Ishikawa (cell line): ENCODE data around the gene CDCA3.

Experiments used
- CEBPB ChIP-seq: IDR thresholded peaks from 2 replicates; pipeline ENCODE4 v1.6.1; 2012
- CREB1 ChIP-seq: IDR thresholded peaks from 2 replicates; pipeline ENCODE4 v1.6.1; 2012; ENCODE audit warnings: low read depth
- EGR1 ChIP-seq: IDR thresholded peaks from 2 replicates; pipeline ENCODE4 v1.6.1; 2012
- EP300 ChIP-seq: IDR thresholded peaks from 2 replicates; pipeline ENCODE4 v1.6.1; 2012; ENCODE audit warnings: borderline replicate concordance
- FOXM1 ChIP-seq: IDR thresholded peaks from 2 replicates; pipeline ENCODE4 v1.6.1; 2012; ENCODE audit warnings: low read depth, borderline replicate concordance
- NFIC ChIP-seq: IDR thresholded peaks from 2 replicates; pipeline ENCODE4 v1.6.1; 2012
- RAD21 ChIP-seq: IDR thresholded peaks from 2 replicates; pipeline ENCODE4 v1.6.1; 2012; ENCODE audit warnings: low read depth
- TAF1 ChIP-seq: IDR thresholded peaks from 2 replicates; pipeline ENCODE4 v1.6.1; 2012; ENCODE audit warnings: low read depth, mild to moderate bottlenecking
- TCF12 ChIP-seq: IDR thresholded peaks from 2 replicates; pipeline ENCODE4 v1.6.1; 2012; ENCODE audit warnings: low read depth
- TEAD4 ChIP-seq: IDR thresholded peaks from 2 replicates; pipeline ENCODE4 v1.6.1; 2012
- YY1 ChIP-seq: IDR thresholded peaks from 2 replicates; pipeline ENCODE4 v1.6.1; 2012; ENCODE audit warnings: low read depth
- ZBTB7A ChIP-seq: IDR thresholded peaks from 2 replicates; pipeline ENCODE4 v1.6.1; 2012; ENCODE audit warnings: low read depth
- TF ChIP-seq, protein P1 (sequence below): IDR thresholded peaks from 2 replicates; pipeline ENCODE4 v1.6.1; 2012; ENCODE audit warnings: low read depth, mild to moderate bottlenecking
- TF ChIP-seq, protein P2 (sequence below): IDR thresholded peaks from 2 replicates; pipeline ENCODE4 v1.6.1; 2012
- TF ChIP-seq, protein P3 (sequence below): IDR thresholded peaks from 2 replicates; pipeline ENCODE4 v1.6.1; 2012

Gene CDCA3

DNA sequence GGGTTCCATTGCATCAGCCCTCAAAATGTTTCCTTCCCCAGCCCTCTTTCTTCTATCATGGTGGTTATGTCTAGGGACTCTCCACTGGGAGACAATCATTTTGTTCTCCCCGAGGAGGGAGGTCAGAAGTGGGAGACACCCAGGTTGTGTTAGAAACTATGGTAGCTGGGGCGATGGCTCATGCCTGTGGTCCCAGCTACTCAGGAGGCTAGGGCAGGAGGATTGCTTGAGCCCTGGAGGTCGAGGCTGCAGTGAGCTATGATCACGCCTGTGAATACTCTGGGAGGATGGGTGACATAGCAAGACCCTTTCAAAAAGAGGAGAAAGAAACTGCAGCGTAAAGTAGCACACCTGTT, 40.5 kb upstream of the CDCA3 start:
- TF ChIP-seq YY1: no peak
- TF ChIP-seq TCF12: no peak
- no peak for TF ChIP-seq EP300

DNA sequence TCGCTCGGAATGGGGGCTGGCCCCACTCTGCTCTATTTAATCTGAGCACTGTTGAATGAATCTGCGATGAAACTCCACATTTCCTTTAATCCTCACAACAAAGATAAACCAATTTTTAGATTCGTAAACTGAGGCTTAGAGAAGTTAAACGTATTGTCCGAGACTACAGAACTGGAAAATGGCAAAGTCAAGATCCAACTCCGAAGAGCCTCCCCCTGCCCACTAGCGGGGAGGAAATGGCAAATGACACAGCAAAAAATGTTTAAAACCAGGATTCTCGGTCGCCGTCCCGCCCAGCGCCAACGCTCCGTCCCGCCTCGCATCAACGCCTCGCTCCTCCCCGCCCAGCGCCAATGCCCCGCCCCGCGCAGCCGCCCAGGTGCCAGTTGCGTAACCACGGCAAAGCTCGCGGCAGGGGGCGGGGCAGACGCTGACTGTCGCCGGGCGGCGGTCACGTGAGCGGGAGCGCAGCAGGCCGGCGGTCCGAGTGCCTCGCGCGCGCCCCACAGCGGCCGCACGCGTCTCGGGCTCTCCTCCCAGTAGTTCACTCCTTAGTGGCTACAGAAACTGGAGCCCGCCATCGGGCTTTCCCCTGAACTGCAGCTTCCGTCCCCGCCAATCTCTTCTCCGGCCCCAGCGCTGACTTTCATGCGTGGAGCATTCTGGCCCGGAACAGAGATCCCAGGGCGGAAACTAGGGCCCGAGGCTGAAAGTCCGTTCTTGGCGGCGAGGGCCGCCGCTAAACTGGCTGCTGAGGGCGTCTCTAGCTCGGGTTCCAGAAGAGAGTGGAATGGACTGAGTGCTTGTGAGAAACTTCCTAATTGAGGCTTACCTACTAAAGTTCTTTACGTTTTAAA, 39.9 kb upstream of the CDCA3 start:
- TF ChIP-seq NFIC: 0 out of 2 replicates have a peak, but pooled peaks have one; percentile 29
- TF ChIP-seq EP300: peak; percentile 25; the same call in 1 of the 2 replicates
- no peak; the same call in 1 of the 2 replicates for TF ChIP-seq EGR1
- TF ChIP-seq, protein P1, sequence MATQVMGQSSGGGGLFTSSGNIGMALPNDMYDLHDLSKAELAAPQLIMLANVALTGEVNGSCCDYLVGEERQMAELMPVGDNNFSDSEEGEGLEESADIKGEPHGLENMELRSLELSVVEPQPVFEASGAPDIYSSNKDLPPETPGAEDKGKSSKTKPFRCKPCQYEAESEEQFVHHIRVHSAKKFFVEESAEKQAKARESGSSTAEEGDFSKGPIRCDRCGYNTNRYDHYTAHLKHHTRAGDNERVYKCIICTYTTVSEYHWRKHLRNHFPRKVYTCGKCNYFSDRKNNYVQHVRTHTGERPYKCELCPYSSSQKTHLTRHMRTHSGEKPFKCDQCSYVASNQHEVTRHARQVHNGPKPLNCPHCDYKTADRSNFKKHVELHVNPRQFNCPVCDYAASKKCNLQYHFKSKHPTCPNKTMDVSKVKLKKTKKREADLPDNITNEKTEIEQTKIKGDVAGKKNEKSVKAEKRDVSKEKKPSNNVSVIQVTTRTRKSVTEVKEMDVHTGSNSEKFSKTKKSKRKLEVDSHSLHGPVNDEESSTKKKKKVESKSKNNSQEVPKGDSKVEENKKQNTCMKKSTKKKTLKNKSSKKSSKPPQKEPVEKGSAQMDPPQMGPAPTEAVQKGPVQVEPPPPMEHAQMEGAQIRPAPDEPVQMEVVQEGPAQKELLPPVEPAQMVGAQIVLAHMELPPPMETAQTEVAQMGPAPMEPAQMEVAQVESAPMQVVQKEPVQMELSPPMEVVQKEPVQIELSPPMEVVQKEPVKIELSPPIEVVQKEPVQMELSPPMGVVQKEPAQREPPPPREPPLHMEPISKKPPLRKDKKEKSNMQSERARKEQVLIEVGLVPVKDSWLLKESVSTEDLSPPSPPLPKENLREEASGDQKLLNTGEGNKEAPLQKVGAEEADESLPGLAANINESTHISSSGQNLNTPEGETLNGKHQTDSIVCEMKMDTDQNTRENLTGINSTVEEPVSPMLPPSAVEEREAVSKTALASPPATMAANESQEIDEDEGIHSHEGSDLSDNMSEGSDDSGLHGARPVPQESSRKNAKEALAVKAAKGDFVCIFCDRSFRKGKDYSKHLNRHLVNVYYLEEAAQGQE: no peak
- TF ChIP-seq, protein P2, sequence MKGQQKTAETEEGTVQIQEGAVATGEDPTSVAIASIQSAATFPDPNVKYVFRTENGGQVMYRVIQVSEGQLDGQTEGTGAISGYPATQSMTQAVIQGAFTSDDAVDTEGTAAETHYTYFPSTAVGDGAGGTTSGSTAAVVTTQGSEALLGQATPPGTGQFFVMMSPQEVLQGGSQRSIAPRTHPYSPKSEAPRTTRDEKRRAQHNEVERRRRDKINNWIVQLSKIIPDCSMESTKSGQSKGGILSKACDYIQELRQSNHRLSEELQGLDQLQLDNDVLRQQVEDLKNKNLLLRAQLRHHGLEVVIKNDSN: peak; percentile 98
- TF ChIP-seq CEBPB: peak; percentile 99
- peak; percentile 50 for TF ChIP-seq TCF12
- no peak; the same call in 1 of the 2 replicates for TF ChIP-seq CREB1
- peak; percentile 65; the same call in 1 of the 2 replicates for TF ChIP-seq YY1
- TF ChIP-seq TAF1: peak; percentile 97
- TF ChIP-seq TEAD4: no peak; the same call in 1 of the 2 replicates
- TF ChIP-seq, protein P3, sequence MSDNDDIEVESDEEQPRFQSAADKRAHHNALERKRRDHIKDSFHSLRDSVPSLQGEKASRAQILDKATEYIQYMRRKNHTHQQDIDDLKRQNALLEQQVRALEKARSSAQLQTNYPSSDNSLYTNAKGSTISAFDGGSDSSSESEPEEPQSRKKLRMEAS: peak; percentile 90
- no peak for TF ChIP-seq FOXM1
- TF ChIP-seq ZBTB7A: no peak
- peak; percentile 57; the same call in 1 of the 2 replicates for TF ChIP-seq RAD21

GRCh38 chr12:6888360-6888759, 37.3 kb upstream of the CDCA3 start:
- TF ChIP-seq NFIC: no peak
- TF ChIP-seq TAF1: no peak

DNA sequence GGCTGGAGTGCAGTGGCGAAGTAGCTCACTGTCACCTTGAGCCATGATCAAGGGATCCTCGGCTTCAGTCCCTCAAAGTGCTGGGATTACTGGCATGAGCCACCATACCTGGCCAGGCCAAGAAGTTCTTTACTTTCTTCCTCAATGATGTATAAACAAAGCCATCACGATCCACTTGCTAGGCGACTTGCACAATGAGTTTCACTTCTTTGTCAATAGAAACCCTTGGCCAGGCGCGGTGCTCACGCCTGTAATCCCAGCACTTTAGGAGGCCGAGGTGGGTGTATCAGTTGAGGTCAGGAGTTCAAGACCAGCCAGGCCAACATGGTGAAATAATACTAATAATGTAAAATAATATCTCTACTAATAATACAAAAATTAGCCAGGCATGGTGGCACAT, 36.4 kb upstream of the CDCA3 start:
- no peak for TF ChIP-seq EP300
- no peak for TF ChIP-seq CREB1
- no peak for TF ChIP-seq TCF12
- TF ChIP-seq NFIC: no peak
- TF ChIP-seq, protein P2: no peak
- TF ChIP-seq TEAD4: no peak
- TF ChIP-seq YY1: no peak
- no peak for TF ChIP-seq TAF1
- no peak for TF ChIP-seq FOXM1
- TF ChIP-seq ZBTB7A: no peak
- TF ChIP-seq, protein P1: no peak
- TF ChIP-seq RAD21: no peak
- TF ChIP-seq, protein P3: no peak
- TF ChIP-seq CEBPB: no peak
- no peak for TF ChIP-seq EGR1

DNA sequence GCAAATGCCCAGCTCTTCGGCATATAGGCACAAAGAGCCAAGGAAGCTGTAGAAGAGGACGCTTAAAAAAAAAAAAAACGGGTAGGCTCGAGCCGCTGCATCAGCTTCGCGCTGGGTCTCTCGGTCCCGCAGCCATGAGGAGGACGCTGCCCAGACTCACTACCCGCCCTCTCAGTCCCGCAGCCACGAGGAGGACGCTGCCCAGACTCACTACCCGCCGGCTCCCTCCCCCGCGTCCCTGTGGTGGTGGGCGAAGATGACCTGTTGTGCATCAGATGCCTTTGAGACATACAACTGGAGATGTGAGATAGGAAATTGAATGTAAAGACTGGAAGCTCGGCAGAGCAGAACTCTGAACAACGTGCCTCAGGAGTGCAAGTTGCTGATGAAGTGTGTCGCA, 33.5 kb upstream of the CDCA3 start:
- no peak for TF ChIP-seq EP300
- TF ChIP-seq ZBTB7A: no peak
- no peak for TF ChIP-seq FOXM1
- TF ChIP-seq CEBPB: no peak
- TF ChIP-seq TCF12: no peak
- no peak for TF ChIP-seq TAF1

GRCh38 chr12:6883683-6884082, 32.6 kb upstream of the CDCA3 start:
- no peak for TF ChIP-seq FOXM1
